ENCODE results near the gene SIGLEC10.
A peak's percentile ranks its signal among the peaks of the same experiment; 100 is the strongest.
"Not testable (repeated sequence)": the region's sequence is repeated elsewhere in the genome, so short reads cannot be mapped to it uniquely, and the experiment has no call there.

SIGLEC10 gene

DNA sequence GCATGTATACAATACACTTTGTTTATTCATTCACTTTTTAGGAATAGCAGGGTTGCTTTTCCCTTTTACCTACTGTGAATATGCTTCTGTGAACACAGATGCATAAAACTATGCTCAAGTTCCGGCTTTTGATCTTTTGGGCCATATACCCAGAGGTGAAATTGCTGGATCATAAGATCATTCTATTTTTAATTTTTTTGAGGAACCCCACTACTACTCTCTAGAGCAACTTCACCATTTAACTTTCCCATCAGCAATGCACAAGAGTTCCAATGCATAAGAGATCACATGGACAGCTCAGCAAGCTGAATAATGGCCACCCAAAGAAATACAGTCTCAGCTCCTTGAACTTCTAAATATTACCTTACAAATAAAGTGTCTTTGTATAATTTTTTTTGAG lies 17.0 kb upstream of the SIGLEC10 start:
- DNase-seq, result no peak

DNA sequence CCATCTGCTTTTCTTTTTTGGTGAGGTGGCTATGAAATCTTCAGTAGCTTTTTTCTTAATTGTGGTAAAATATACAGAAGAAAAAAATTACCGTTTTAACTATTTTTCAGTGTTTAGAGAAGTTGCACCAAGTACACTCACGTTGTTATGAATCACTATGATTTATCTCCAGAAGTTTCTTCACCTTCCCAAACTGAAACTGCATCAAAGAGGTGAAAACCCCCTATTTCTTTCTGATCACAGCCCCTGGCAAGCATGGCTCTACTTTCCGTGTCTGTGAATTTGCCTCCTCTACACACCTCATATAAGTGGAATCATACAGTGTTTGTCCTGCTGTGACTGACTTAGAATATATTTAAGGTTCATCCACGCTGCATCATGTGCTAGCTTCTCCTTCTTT lies 15.6 kb upstream of the SIGLEC10 start:
- no peak for DNase-seq

DNA sequence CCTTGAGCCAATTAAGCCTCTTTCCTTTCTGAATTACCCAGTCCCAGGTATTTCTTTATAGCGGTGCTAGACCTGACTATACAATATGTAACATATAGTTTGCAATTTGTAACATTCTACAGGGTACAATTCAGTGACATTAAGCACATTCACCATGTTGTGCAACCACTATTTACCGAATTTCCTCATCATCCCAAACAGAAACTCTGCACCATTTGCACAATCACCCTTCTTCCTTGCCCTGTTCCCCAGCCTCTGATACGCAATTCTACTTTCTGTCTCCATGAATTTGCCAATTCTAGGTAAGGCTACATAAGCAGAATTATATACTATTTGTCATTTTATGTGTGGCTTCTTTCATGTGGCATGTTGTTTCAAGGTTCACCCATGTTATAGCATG lies 13.7 kb upstream of the SIGLEC10 start:
- no peak for DNase-seq

DNA sequence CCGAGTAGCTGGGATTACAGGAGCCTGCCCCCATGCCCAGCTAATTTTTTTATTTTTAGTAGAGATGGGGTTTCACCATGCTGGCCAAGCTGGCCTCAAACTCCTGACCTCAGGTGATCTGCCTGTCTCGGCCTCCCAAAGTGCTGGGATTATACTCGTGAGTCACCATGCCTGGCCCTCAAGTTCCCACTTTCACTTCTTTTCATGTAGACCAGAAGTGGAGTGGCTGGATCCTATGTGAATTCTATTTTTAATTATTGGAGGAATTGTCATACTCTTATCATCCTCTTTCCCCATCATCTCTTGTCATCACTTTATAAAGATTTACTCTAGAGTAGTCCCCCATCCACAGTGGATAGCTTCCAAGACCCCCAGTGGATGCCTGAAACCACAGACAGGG lies 12.8 kb upstream of the SIGLEC10 start:
- DNase-seq, result no peak

DNA sequence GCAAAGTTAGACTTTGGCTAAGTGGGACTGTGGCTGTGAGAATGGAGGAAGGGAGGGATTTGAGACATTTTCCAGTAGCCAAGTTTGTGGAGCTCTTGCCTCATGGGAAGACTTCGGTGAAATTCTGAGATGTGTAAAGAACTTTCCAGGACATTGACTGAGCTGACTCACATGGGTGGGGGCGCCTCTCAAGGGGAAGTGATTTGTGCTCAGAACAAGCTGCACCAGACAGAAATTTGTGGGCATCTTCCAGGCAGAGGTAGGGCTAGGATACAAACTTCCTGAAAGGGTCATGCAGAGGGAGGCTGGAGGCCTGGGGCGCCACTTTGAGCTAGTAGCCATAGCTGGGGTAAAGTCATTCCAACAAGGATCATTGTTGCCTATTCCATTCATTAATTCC lies 9.8 kb upstream of the SIGLEC10 start:
- no peak for DNase-seq

DNA sequence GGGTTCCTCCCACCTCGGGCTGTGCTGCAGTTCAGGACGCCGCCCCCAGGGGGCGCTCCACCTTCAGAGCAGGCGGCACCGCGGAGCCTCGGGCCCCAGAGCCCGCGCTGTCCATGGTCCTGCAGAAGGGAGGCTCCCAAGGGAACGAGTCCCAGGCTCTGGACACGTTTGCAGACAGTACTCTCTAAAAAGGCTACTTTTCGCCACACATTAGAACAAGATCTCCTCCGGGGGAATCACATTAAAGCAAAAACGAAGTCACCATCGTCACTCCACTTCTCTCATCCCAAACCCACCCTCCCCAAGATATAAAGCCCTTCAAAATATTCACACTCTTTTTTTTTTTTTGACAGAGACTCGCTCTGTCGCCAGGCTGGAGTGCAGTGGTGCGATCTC lies 4.6 kb upstream of the SIGLEC10 start:
- peak; percentile 68 for DNase-seq

DNA sequence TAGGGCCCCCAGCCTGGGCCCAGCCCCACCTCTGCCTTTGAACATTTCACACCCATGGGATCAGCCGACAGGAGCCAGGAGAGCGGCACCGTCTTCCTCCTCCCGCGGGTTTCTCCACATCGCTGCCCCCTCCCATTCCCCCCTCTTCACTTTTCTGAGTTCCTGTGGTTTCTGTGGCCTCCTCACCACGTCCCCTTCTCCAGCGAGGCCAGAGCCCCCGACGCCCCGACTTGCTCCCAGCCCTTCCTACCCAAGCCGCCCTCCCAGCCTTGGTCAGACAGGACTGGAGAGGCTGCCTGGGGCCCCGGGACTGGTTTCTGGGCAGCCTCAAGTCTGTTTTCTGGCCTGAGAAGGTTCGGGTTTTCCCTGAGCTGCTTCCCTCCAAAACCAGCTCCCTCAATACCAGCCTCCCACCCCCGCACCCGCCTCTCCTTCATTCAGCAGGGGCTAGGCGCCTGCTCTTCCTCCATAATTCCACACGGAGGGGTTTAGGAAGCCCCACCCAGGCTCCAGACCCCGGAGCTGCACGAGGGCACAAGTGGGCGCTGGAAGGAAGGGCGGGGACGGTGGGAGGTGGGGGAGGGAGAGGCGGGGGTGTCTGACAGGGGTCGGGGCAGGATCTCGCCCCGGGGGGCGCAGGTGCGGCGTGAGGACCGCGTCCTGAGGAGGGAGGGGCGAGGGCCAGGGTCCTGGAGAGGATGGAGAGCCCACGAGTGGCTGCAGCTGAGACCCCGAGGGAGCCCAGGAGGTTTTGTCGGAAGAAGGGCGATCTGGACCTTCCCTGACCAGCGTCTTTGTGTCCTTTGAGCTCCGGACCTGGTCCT lies 4.0 kb upstream of the SIGLEC10 start:
- no peak for DNase-seq

DNA sequence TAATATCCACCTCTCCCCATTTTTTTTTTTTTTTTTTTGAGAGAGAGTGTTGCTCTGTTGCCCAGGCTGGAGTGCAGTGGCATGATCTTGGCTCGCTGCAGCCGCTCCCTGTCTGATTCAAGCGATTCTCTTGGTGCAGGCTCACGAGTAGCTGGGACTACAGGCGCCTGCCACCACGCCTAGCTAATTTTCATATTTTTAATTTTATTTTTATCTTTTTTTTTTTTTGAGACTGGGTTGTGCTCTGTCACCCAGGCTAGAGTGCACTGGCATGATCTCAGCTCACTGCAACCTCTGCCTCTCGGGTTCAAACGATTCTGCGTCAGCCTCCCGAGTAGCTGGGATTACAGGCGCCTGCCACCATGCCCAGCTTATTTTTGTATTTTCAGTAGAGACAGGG lies 3.1 kb upstream of the SIGLEC10 start:
- DNase-seq, result not testable (repeated sequence)

DNA sequence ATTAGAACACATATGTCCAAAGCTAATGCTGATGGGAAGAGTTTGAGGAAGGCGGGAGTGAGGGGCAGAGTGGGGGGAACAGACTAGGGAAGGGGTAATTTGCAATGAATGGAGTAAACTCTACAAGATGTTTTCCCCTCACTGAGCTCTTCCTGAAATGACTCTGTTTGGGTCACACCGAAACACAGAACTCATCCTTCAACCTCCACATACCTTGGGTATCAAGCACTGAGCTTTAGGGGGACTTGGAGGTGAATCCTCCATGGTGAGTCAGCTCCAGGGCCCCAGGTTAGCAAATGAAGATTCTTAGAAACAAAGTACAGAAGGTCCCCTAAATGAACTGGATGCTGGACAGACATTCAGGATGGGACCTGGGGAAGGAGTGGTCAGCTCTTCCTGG lies 1.3 kb upstream of the SIGLEC10 start:
- no peak for DNase-seq

DNA sequence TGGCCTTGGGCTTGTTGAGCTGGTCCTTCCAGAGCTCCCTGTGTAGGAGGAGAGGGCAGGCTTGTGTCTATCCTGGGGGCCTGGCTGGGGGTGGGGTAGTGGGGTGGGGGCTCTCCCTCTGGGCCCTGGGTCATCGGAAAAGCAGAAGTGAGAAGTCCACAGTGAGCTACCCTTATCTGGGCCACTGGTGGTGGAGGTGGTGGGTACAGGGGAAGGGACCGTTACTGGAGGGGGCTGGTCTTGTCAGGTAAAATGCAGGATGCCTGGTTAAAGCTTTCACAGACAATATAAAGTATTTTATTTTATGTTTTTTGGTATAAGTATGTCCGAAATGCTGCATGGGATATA lies 342 bp upstream of the SIGLEC10 start:
- DNase-seq, result no peak

DNA sequence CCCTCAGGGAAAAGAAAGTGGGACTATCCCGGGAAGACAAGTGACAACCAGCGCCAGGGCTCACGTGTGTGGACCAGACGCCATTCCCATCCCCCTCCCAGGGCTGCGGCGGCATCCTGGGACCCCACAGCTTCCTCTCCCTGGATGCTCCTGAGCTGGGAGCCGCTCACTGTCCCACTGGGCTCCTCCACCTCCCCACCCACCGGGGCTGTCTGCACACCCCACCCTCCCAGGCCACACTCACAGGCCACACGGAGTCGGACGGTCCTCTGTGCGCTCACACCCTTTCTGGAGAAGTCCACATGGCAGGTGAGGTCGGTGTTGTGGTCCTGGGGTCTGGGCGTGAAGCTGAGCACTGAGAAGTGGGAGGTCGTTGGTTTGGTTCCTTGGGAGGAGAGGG lies 1.0 kb downstream of the SIGLEC10 start:
- not testable (repeated sequence) for DNase-seq

DNA sequence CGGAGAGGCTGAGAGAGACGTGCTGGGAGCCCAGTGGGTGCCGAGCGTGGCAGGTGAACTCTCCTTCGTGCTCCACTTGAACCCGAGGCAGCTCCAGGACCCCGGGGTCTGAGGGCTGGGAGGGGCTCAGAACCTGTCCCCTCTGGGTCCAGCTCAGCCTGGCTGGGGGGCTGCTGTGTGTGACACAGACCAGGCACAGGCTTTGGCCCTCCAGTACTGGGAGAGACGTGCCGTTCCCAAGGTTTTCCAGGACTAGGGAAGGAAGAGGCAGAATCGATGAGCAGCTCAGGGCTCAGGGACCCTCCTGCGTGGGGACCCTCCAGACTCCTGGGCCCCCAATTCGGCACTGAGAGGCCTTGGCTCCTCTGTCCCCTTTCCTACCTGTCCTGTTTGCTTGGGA lies 2.3 kb downstream of the SIGLEC10 start:
- no peak for DNase-seq

DNA sequence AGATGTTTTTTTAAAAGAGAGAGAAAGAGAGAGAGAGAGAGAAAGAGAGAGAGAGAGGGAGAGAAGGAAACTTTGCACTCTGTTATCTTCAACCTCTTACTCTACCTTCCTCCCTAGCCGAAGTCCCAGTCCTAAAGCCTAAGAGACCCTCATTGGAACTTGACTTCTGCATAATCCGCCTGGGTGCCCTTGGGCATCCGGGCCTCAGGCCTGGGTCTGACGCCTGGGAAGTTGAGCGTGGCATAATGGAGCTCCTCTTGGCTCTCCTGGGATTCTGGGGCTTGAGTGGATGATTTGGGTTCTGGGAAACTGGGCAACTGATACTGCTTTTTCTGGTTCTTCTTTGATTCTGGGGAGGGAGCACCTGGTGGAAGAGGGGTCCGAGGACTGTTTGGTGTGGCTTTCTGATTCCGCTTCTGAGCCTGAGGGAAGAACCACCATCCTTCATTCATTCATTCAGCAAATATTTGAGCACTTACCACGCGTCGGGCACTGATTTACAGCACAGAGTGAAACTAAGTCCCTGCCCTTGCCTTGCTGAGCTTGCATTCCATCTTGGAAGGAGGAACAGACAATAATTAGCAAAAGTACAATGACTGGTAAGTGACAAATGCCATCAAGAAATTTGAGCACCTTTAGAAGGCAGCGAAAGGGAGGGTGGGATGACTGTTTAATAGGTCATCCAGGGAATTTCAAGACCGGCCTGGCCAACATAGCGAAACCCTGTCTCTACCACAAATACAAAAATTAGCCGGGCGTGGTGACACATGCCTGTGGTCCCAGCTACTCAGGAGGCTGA lies 6.3 kb downstream of the SIGLEC10 start:
- no peak for DNase-seq

DNA sequence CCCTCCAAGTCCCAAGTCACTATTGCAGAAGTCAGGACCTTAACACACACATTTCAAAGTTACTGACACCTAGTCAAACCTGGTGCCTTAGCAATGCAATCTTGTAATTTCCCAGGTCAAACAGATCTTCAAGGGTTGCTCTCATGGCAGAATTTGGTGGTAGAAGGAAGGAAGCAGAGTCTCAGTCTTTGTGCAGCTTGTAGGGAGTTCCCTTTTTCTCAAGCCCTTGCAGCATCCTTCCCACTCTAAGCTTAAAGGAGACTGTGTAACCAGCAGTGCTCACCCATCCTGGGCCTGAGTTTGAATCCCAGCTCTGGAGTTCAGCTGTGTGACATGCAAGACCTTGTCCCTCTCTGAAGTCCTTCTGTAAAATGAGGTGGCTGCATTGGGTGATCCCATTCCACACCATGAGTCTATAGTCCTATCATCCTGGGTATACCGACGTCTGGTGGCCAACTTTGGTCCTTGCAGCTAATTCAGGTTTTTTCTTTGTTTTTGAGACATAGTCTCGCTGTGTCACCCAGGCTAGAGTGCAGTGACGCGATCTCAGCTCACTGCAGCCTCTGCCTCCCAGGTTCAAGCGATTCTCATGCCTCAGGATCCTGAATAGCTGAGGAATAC lies 9.8 kb downstream of the SIGLEC10 start:
- DNase-seq, result peak; percentile 9

DNA sequence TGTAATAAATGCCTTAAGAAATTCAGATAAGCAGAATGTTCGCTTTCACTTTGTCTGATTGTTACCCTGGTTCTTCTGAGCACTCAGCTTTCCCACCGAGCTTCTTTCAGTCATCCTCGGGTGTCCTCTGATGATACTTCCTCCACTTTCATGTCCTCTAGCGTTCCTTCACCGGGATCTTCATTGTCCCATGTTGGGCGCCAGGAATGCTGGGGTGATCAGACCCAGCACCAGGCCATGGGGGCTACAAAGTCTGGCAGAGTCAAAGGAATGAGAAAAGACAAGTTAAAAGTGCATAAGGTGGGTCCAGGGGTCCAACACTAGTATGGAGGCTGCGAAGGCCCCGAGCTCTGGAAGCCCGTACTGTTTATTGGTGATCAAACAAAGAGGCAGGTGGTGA lies 15.3 kb downstream of the SIGLEC10 start:
- DNase-seq, result no peak

DNA sequence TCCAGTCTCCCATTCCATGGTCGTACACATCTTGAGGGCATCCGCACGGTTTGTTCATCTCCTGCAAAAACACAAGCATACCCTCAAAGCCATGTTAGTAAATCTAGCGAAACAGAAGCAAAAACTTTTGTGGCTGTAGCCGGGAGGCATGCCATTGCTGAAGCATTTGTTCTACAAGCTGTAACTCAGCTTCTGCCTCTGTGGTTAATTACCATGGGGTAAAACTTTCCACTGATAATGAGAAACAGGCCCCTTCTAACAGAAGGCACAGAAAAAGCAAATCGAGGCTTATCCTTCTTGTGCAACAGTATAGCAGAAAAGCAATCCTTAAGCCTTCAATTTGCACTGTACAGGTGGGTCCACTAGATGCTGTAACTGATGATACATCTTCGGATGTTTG lies 17.5 kb downstream of the SIGLEC10 start:
- DNase-seq, result not testable (repeated sequence)

DNA sequence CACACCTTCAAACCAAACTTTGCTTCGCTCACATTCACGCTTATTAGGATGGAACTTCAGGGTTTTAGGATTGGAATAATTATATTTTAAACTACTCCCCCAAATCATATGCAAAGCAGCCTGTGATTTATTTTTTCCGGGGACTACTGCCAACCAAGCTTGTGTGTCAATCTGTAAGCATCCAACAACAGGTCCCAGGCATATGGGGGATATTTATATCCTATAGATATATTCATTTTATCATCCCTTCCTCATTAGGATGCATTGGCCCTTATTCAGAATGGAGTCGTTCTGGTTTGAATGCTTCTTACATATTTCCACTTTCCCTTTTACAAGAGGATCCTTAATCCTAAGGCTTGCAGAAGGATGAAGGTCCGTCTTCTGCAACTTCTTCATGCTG lies 18.2 kb downstream of the SIGLEC10 start:
- no peak for DNase-seq

DNA sequence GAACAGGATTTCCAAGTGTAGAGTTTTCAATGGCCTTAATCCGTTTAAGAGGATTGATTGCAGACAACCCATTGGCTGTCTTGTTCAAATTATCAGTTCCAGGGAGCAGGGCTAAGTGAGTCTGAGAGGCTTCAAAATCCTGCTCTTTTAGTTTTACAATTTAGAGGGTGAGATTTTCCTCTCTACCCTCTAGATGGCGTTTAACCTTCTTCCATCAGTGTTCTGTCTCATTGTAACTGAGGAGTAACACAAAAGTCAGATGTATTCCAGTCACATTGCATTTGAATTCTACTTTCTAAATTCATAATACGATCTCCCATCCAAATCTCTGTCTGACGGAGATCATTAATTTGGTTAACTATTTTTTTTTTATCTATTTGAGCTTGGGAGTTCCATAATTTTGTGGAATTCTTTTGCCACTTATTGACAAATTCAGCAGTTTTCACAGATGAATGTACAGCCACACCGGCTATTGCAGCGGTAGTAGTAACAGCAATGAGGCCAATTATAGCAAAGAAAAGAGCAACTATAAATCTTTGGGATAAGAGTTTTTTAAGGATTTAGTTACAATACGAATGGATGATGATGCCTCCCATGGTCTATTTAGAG lies 19.2 kb downstream of the SIGLEC10 start:
- no peak for DNase-seq

DNA sequence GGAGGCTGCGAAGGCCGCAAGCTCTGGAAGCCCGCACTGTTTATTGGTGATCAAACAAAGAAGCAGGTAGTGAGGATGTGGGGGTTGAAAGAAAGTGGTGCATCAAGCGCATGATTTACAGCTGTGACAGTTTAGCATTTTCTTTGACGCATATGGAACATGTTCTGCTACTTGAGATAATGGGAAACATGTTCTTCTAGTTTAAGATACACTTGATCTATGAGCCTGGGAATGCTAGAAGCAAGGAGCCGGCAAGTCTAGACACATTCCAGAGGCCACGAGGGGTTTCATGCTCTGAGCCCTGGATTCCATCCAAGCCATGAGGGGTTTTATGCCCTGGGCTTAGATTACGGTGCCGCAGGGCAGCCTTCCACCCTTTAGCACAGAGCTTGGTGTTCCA lies 20.0 kb downstream of the SIGLEC10 start:
- DNase-seq, result not testable (repeated sequence)

DNA sequence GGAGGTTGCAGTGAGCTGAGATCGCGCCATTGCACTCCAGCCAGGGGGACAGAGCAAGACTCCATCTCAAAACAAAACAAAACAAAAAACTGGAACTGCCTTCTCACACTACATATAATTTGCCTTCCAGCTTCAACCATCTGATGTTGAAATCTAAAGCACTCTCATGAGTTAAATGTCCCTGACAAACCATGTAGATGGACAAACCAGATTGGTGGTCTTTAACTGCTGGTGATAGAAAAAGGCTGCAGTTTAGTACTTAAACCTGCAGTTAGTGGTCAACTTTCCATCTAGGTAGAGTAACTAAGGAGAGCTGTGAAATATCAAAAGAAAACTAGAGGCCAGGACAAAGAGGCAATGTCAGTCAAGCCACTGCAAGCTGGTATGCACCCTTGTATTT lies 21.3 kb downstream of the SIGLEC10 start:
- DNase-seq, result no peak

DNA sequence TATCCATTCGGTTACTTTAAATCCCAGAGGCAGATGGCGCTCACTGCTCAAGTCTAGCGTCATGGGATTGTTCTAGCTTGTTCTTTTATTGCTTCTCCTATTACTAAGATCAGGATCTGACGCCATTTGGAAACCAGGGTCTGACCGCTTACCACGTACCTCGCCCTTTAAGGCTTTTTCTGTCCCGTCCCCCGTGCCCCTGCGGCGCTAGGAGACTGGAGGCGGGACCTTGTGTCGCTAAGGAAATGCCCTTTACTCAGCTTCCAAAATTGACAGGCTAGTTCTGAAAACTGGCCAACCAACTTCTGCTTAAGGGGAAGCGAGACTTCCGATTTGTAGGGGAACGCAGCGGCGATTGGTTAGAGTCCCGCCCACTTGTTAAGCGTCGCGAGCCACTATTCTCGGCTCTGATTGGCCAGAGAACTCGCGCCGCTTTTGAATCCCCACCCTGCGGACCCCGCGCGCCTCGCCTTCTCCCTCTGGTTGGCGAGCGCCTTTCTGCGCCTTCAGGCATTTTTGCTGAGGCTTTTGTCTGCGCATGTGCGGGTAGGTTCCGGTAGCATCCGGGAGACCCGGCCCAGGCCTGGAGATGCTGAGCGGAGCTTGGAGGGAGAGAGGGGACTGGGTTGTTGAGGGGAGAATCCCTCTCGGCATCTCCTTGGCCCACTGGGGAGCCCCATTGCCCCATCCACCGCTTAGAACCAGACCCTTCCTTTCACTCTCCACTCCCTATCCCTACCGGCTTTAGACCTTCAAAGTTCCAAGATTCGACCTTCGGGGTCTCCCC lies 23.2 kb downstream of the SIGLEC10 start:
- peak; percentile 75 for DNase-seq

DNA sequence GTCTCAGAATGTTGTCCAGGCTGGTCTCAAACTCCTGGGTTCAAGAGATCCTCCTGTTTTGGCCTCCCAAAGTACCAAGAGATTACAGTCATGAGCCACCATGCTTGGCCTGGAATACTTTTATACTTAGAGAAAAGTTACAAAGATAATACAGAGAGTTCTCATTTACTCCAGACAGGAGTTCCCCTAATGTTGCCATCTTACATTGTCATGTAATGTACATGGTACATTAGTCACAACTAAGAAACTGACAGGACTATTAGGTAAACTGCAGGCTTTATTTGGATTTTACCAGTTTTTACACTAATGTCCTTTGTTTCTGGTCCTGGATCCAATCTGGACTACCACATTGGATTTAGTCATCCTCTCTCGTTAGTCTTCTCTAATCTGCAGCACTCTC lies 24.7 kb downstream of the SIGLEC10 start:
- no peak for DNase-seq

Measured in activated effector memory CD4-positive, alpha-beta T cell treated with Interleukin-2 at 50 U/mL for 16 hours (primary cell).